ENCODE results near the gene KCNG2. TPM values are rescaled to one million over a fixed set of nuclear protein-coding genes. Genes with fewer than 3 reads are reported as not detected.
"Not testable (repeated sequence)": the region's sequence is repeated elsewhere in the genome, so short reads cannot be mapped to it uniquely, and the experiment has no call there.

The KCNG2 gene
- total RNA-seq, 1 donor from 2014 or later: not detected

GRCh38 chr18:79857082-79857671, 59.4 kb downstream of the KCNG2 start:
- ATAC-seq (ENCODE audit: poor library complexity) (peak; percentile 41), DNase-seq (no peak)
- intact Hi-C loops (cut with DNase I): no loop called here

- DNase-seq: no peak
- ATAC-seq (ENCODE audit: poor library complexity): no peak
- intact Hi-C loops (cut with DNase I): no loop called here
Observed at GRCh38 chr18:79859314-79859713, 61.6 kb downstream of the KCNG2 start.

GRCh38 chr18:79861687-79862086, 63.9 kb downstream of the KCNG2 start:
- DNase-seq (no peak), ATAC-seq (ENCODE audit: poor library complexity) (no peak)
- intact Hi-C loops (cut with DNase I): no loop called here

- no peak for DNase-seq
- intact Hi-C loops (cut with DNase I): no loop called here
- ATAC-seq (ENCODE audit: poor library complexity): no peak
Observed at GRCh38 chr18:79862562-79862961, 64.8 kb downstream of the KCNG2 start.

GRCh38 chr18:79863161-79864005, 65.6 kb downstream of the KCNG2 start:
- ATAC-seq (ENCODE audit: poor library complexity) (no peak), DNase-seq (no peak)
- intact Hi-C loops (cut with DNase I): no loop called here

GRCh38 chr18:79864006-79864725, 66.4 kb downstream of the KCNG2 start:
- no peak for ATAC-seq (ENCODE audit: poor library complexity)
- intact Hi-C loops (cut with DNase I): no loop called here
- no peak for DNase-seq

GRCh38 chr18:79864955-79865354, 67.2 kb downstream of the KCNG2 start:
- DNase-seq; ATAC-seq (ENCODE audit: poor library complexity); intact Hi-C loops (cut with DNase I): not testable (repeated sequence)

- intact Hi-C loops (cut with DNase I); ATAC-seq (ENCODE audit: poor library complexity); DNase-seq: not testable (repeated sequence)
Observed at GRCh38 chr18:79865951-79866350, 68.2 kb downstream of the KCNG2 start.

GRCh38 chr18:79866889-79867574, 69.3 kb downstream of the KCNG2 start:
- no peak for ATAC-seq (ENCODE audit: poor library complexity)
- peak; percentile 13 for DNase-seq
- intact Hi-C loops (cut with DNase I): no loop called here

GRCh38 chr18:79867666-79868065, 69.9 kb downstream of the KCNG2 start:
- DNase-seq (peak; percentile 24), ATAC-seq (ENCODE audit: poor library complexity) (no peak)
- intact Hi-C loops (cut with DNase I): no loop called here

- ATAC-seq (ENCODE audit: poor library complexity) (no peak), DNase-seq (peak; percentile 39)
- intact Hi-C loops (cut with DNase I): no loop called here
Observed at GRCh38 chr18:79868168-79868784, 70.5 kb downstream of the KCNG2 start.

- intact Hi-C loops (cut with DNase I): no loop called here
- ATAC-seq (ENCODE audit: poor library complexity) (no peak), DNase-seq (peak; percentile 16)
Observed at GRCh38 chr18:79868811-79869541, 71.2 kb downstream of the KCNG2 start.

- no peak for DNase-seq
- intact Hi-C loops (cut with DNase I): no loop called here
- ATAC-seq (ENCODE audit: poor library complexity): no peak
Observed at GRCh38 chr18:79869591-79870300, 72.0 kb downstream of the KCNG2 start.

- no peak for DNase-seq
- intact Hi-C loops (cut with DNase I): no loop called here
- ATAC-seq (ENCODE audit: poor library complexity): no peak
Observed at GRCh38 chr18:79870301-79871025, 72.7 kb downstream of the KCNG2 start.

- intact Hi-C loops (cut with DNase I): no loop called here
- no peak for ATAC-seq (ENCODE audit: poor library complexity)
- no peak for DNase-seq
Observed at GRCh38 chr18:79871026-79871390, 73.3 kb downstream of the KCNG2 start.

- DNase-seq (peak; percentile 39), ATAC-seq (ENCODE audit: poor library complexity) (no peak)
- intact Hi-C loops (cut with DNase I): no loop called here
Observed at GRCh38 chr18:79871481-79872091, 73.8 kb downstream of the KCNG2 start.
